GM12872 (cell line): ENCODE measurements around the gene BBS9.

Source experiments
- TF ChIP-seq, protein P1 (sequence below): IDR thresholded peaks from 3 replicates; pipeline ENCODE4 v1.5.1; 2011; ENCODE audit warnings: low read depth, mild to moderate bottlenecking, low read length, moderate library complexity; ENCODE audit not compliant: insufficient read depth

BBS9 gene

DNA sequence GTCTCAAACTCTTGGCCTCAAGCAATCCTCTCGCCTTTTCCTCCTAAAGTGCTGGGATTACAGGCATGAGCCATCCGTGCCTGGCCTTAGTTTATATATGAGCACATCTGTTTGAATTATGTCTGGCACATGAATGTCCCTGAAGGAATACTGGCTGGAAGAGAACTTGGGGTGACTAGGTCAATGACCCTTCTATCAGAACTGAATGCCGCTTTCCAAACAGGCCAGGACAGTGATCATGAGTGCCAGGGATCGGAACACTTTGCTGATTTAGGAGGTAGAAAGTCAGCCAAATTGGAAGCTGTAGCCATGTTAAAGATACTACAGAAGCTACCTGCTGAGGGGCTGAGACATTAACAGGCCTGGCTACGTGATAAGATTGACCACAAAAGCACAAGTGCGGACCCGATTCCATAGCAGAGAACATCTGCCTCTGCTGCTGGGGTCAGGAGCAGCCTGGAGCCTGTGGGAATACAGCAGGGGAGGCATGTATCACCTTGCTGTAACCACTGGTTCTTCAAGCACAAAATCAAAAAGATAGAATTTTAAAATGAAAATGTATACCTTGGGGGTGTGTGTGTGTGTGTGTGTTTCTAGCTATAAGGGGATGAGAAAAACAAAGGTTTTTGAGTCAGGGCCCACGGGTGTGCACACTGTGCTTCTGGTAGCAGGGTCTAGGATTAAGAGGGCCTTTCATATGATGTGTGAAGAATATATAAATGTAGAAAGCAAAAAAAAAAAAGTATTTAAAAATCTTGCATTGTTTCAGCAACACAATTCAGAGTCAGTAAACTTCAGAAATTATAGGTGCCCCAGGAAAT, 293.7 kb downstream of the BBS9 start:
- TF ChIP-seq, protein P1, sequence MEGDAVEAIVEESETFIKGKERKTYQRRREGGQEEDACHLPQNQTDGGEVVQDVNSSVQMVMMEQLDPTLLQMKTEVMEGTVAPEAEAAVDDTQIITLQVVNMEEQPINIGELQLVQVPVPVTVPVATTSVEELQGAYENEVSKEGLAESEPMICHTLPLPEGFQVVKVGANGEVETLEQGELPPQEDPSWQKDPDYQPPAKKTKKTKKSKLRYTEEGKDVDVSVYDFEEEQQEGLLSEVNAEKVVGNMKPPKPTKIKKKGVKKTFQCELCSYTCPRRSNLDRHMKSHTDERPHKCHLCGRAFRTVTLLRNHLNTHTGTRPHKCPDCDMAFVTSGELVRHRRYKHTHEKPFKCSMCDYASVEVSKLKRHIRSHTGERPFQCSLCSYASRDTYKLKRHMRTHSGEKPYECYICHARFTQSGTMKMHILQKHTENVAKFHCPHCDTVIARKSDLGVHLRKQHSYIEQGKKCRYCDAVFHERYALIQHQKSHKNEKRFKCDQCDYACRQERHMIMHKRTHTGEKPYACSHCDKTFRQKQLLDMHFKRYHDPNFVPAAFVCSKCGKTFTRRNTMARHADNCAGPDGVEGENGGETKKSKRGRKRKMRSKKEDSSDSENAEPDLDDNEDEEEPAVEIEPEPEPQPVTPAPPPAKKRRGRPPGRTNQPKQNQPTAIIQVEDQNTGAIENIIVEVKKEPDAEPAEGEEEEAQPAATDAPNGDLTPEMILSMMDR, result no peak

DNA sequence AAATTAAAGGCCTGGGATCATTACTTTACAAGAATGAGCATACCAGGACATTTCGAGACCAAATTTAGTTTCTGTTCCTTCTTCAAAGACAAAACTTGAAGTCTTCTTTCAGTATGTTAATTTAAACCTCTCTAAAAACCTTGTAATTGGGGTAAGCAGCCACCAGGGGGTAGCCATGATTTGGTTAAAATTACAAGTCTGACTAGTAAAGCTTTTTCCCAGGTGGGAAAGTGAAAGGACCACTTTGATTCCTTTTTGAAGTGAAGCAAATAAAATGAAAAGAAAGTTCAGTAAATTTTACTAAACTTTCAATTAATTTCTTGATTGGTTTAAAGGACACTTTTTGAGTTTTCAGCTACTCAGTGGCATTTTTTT, 294.3 kb downstream of the BBS9 start:
- TF ChIP-seq, protein P1, result peak; percentile 53

DNA sequence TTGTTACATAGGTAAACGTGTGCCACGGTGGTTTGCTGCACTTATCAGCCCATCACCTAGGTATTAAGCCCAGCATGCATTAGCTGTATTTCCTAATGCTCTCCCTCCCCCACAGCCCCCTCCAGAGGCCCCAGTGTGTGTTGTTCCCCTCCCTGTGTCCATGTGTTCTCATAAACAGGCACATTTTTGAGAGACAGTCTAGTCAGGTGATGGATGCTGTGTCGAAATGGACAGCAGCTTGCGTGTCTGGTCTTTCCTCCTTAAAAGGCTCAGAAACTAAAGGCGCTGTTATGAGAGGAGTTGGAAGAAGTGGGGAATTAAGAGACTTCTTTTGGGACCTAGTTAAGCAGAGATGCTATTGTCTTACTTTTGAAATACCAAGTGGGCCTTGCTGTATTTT, 296.0 kb downstream of the BBS9 start:
- TF ChIP-seq, protein P1, result no peak

DNA sequence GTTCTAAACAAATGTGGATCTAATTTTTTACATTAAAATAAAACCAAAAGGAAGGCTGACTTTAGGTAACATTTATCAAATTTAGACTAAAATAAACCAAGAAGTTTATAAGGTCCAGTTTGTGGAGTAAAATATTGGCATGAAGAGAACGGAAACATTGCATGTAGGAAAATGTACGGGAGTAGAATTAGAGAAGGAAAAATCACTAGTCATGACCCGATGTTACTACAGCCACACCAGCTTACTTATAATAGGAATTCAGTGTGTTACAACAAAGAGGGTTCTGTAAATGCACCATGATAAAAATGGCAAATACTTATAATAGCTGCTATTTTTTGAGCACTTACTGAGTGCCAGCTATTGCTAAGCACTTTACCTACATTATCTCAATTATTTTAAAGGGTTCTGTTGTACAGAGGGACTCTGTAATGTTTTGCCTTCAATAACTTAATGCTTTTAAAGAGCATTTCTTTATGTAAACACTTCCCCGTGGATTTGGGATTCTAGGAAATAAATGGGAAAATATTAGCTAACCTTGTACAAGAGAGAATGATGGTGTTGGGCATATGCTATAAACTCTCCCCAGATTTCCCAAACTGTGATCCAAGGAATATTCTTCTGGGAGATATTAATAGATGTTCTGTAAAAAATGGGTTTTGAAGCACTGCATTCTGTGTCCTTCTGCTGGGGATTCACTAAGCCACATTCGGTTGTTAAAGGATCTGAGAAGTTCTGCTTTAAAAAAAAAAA, 296.7 kb downstream of the BBS9 start:
- TF ChIP-seq, protein P1, result no peak

DNA sequence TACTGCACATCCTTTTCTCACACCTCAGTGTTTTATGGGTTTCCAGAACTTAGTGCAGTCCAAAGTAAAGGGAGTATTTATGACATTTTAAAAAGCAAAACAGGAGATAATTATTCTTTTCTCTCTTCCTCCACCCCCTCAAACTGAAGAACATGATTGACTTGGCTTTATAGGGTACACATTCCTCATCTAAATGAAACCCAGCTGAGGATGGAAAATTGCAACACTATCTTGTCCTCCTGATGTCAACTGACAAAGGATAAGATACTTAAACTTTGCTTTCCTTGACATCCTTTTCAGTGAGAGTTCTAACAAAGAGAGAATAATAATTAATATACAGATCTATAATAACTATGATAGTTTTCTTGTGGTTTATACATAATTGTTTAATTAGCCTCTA, 299.1 kb downstream of the BBS9 start:
- TF ChIP-seq, protein P1, result no peak

DNA sequence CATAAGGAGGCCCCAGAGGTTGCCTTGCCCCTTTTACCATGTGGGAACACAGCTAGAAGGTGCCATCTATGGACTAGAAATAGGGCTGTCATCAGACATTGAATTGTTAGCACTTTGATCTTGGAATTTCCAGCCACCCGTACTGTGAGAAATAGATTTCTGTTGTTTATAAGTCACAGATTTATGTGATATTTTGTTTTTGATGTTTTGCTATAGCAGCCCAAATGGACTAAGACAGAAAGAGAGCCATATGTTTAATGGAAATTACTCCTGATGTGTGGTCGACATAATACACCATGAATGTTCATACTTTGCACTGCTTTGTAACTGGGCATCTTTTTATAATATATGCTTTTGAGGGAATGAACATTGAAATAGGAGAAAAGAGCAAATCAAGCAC, 302.2 kb downstream of the BBS9 start:
- TF ChIP-seq, protein P1, result no peak

DNA sequence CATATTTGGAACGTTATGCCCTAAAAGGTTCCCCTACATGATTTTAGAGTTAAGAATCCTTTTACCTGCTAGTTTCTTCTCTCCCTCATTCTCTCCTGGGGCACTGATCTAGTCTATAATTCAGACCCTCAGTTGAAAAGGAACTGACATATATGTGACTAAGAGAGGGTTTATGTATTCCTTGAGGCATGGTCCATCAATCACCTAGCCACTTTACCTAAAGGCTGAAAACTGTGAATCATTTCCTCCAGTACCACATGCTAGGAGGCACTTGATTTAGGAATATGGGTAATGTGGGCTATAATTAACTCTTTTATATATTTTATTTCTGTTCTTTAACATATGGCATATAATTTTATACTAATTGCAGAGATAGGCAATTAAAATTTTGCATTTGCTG, 303.5 kb downstream of the BBS9 start:
- TF ChIP-seq, protein P1, result no peak
